ENCODE data around the gene GRK5. TPM values are rescaled to one million over a fixed set of nuclear protein-coding genes. Genes with fewer than 3 reads are reported as not detected.
A peak's percentile ranks its signal among the peaks of the same experiment; 100 is the strongest.

Gene GRK5
- total RNA-seq, 1 experiment from 2014 or later, result 29.0 TPM

GRCh38 chr10:119221201-119221600 is 13.8 kb downstream of the GRK5 start:
- H3K4me1 ChIP-seq (ENCODE audit: control insufficient read depth, insufficient read depth, low read length), result peaks cover 37% of the 10 kb centered on the region
- no peaks in the 10 kb centered on the region for H3K36me3 ChIP-seq (ENCODE audit: control insufficient read depth, insufficient read depth, low read length)
- TSS peak; percentile 29 for BruUV-seq (replicated peaks)
- ATAC-seq (no peak), DNase-seq (ENCODE audit: low read depth, low spot score) (no peak)
- ChIA-PET CTCF (no interaction called here), POLR2A (no interaction called here)
- no peak overlapping the region for H3K4me3 ChIP-seq (ENCODE audit: low read depth in 2 of 2, low read length in 2 of 2)
- no peaks in the 10 kb centered on the region for H3K9me3 ChIP-seq (ENCODE audit: control insufficient read depth, insufficient read depth, low read depth, low read length)
- H3K27me3 ChIP-seq (ENCODE audit: control insufficient read depth, insufficient read depth, low read length), result no peaks in the 10 kb centered on the region
- in situ Hi-C loops (cut with HindIII; ENCODE audit: low pct_unique_long_range_greater_than_20kb, low sequenced_read_pairs), result no loop called here
- no peak overlapping the region for H3K27ac ChIP-seq (ENCODE audit: low read length)
- no peak for TF ChIP-seq SIN3A (IDR thresholded peaks at IDR 0.05; ENCODE audit: borderline replicate concordance, insufficient read depth, low read depth, low read length)
- intact Hi-C loops (cut with micrococcal nuclease; ENCODE audit: unreplicated experiment), result no loop called here

- H3K4me3 ChIP-seq (ENCODE audit: low read depth in 2 of 2, low read length in 2 of 2), result no peak overlapping the region
- DNase-seq (ENCODE audit: low read depth, low spot score), result no peak
- intact Hi-C loops (cut with micrococcal nuclease; ENCODE audit: unreplicated experiment), result no loop called here
- ATAC-seq, result no peak
- no peak for TF ChIP-seq TCF7L2 (IDR thresholded peaks at IDR 0.05; ENCODE audit: low read depth, low read length)
- no peak for TF ChIP-seq SIN3A (IDR thresholded peaks at IDR 0.05; ENCODE audit: borderline replicate concordance, insufficient read depth, low read depth, low read length)
- no peak for TF ChIP-seq REST (IDR thresholded peaks at IDR 0.05; ENCODE audit: insufficient read depth in 1 of 2, low read depth in 2 of 2, low read length in 1 of 2)
- TF ChIP-seq CTCF (IDR thresholded peaks at IDR 0.05), result no peak
- TF ChIP-seq POLR2AphosphoS5 (IDR thresholded peaks at IDR 0.05; ENCODE audit: low read depth, low read length), result no peak
- BruUV-seq (replicated peaks), result no TSS peak
- H3K36me3 ChIP-seq (ENCODE audit: control insufficient read depth, insufficient read depth, low read length), result no peaks in the 10 kb centered on the region
- peak overlapping the region; percentile 65; the same call in 1 of the 2 replicates for H3K27ac ChIP-seq (ENCODE audit: low read length)
- in situ Hi-C loops (cut with HindIII; ENCODE audit: low pct_unique_long_range_greater_than_20kb, low sequenced_read_pairs), result no loop called here
- ChIA-PET CTCF (interaction anchor here (1.0 to 1.6 kb wide), 2 partner anchors 12 to 25 kb away, joined by 3 to 11 read pairs; no protein-coding TSS in a partner anchor), POLR2A (interaction anchor here (0.6 to 1.3 kb wide), 3 partner anchors 14 to 111 kb away, joined by 3 to 4 read pairs (median 3); partner anchors contain the start of gene GRK5)
- H3K4me1 ChIP-seq (ENCODE audit: control insufficient read depth, insufficient read depth, low read length), result peaks cover 37% of the 10 kb centered on the region
- H3K9me3 ChIP-seq (ENCODE audit: control insufficient read depth, insufficient read depth, low read depth, low read length), result no peaks in the 10 kb centered on the region
- H3K27me3 ChIP-seq (ENCODE audit: control insufficient read depth, insufficient read depth, low read length), result no peaks in the 10 kb centered on the region
Observed at GRCh38 chr10:119221666-119222065, 14.3 kb downstream of the GRK5 start.

- BruUV-seq (replicated peaks), result no TSS peak
- ATAC-seq (peak; percentile 83), DNase-seq (ENCODE audit: low read depth, low spot score) (no peak)
- CTCF ChIA-PET, result interaction anchor here (0.7 to 1.6 kb wide), 4 partner anchors 11 to 161 kb away, joined by 3 to 11 read pairs (median 3); no protein-coding TSS in a partner anchor
- Histone ChIP-seq H3K9me3 (ENCODE audit: control insufficient read depth, insufficient read depth, low read depth, low read length) (no peaks in the 10 kb centered on the region), H3K4me3 (ENCODE audit: low read depth in 2 of 2, low read length in 2 of 2) (peak overlapping the region; percentile 1 to 26; a peak in 1 of 4 replicates), H3K4me1 (ENCODE audit: control insufficient read depth, insufficient read depth, low read length) (peaks cover 37% of the 10 kb centered on the region), H3K27ac (ENCODE audit: low read length) (peak overlapping the region; percentile 65), H3K36me3 (ENCODE audit: control insufficient read depth, insufficient read depth, low read length) (no peaks in the 10 kb centered on the region), H3K27me3 (ENCODE audit: control insufficient read depth, insufficient read depth, low read length) (no peaks in the 10 kb centered on the region)
- in situ Hi-C loops (cut with HindIII; ENCODE audit: low pct_unique_long_range_greater_than_20kb, low sequenced_read_pairs) (no loop called here), intact Hi-C loops (cut with micrococcal nuclease; ENCODE audit: unreplicated experiment) (no loop called here)
- TF ChIP-seq TCF7L2 (IDR thresholded peaks at IDR 0.05; ENCODE audit: low read depth, low read length), result no peak
- no peak for TF ChIP-seq CTCF (IDR thresholded peaks at IDR 0.05)
- TF ChIP-seq SIN3A (IDR thresholded peaks at IDR 0.05; ENCODE audit: borderline replicate concordance, insufficient read depth, low read depth, low read length), result no peak
- TF ChIP-seq REST (IDR thresholded peaks at IDR 0.05; ENCODE audit: insufficient read depth in 1 of 2, low read depth in 2 of 2, low read length in 1 of 2), result no peak
- TF ChIP-seq POLR2AphosphoS5 (IDR thresholded peaks at IDR 0.05; ENCODE audit: low read depth, low read length), result no peak
- POLR2A ChIA-PET, result interaction anchor here (0.6 to 1.3 kb wide), 3 partner anchors 15 to 111 kb away, joined by 3 to 4 read pairs (median 3); partner anchors contain the start of gene GRK5
Observed at GRCh38 chr10:119222537-119222936, 15.2 kb downstream of the GRK5 start.

All from Panc1 (cell line).